HEK293 (cell line): ENCODE data around the gene HSD3B1.
"Not testable (repeated sequence)": the region's sequence is repeated elsewhere in the genome, so short reads cannot be mapped to it uniquely, and the experiment has no call there.

Experiments used
- OVOL3 ChIP-seq: fragments of 450-650 bp; formaldehyde crosslinking; IDR thresholded peaks from 2 replicates; pipeline ENCODE4 v1.5.1; 2016; ENCODE audit warnings: missing biosample characterization, missing genetic modification characterization
- REST ChIP-seq: fragments of 450-650 bp; formaldehyde crosslinking; IDR thresholded peaks from 2 replicates; pipeline ENCODE4 v1.5.1; 2016; ENCODE audit warnings: missing biosample characterization, missing genetic modification characterization
- YY1 ChIP-seq: fragments of 450-650 bp; formaldehyde crosslinking; IDR thresholded peaks from 2 replicates; pipeline ENCODE4 v1.5.1; 2018; ENCODE audit warnings: missing biosample characterization, missing genetic modification characterization
- ZEB2 ChIP-seq: fragments of 450-650 bp; formaldehyde crosslinking; IDR thresholded peaks from 2 replicates; pipeline ENCODE4 v1.5.1; 2016; ENCODE audit warnings: missing biosample characterization, missing genetic modification characterization
- ZFP41 ChIP-seq: fragments of 450-650 bp; formaldehyde crosslinking; IDR thresholded peaks from 2 replicates; pipeline ENCODE4 v1.5.1; 2016; ENCODE audit warnings: missing biosample characterization, missing genetic modification characterization, borderline replicate concordance
- ZNF148 ChIP-seq: fragments of 450-650 bp; formaldehyde crosslinking; IDR thresholded peaks from 2 replicates; pipeline ENCODE4 v1.5.0; 2017; ENCODE audit warnings: missing biosample characterization, missing genetic modification characterization, borderline replicate concordance
- ZNF350 ChIP-seq: fragments of 450-650 bp; formaldehyde crosslinking; IDR thresholded peaks from 2 replicates; pipeline ENCODE4 v1.5.0; 2017; ENCODE audit warnings: missing biosample characterization, mild to moderate bottlenecking, missing genetic modification characterization
- ZNF549 ChIP-seq: fragments of 450-650 bp; IDR thresholded peaks from 2 replicates; pipeline ENCODE4 v1.5.1; 2018; ENCODE audit warnings: missing biosample characterization, missing genetic modification characterization, mild to moderate bottlenecking, inconsistent platforms, moderate library complexity
- ZNF560 ChIP-seq: fragments of 450-650 bp; formaldehyde crosslinking; IDR thresholded peaks from 2 replicates; pipeline ENCODE4 v1.5.1; 2017; ENCODE audit warnings: missing biosample characterization, missing genetic modification characterization, borderline replicate concordance
- ZNF629 ChIP-seq: fragments of 450-650 bp; formaldehyde crosslinking; IDR thresholded peaks from 2 replicates; pipeline ENCODE4 v1.5.1; 2017; ENCODE audit warnings: missing biosample characterization, missing genetic modification characterization
- ZSCAN16 ChIP-seq: fragments of 450-650 bp; formaldehyde crosslinking; IDR thresholded peaks from 2 replicates; pipeline ENCODE4 v1.5.1; 2016; ENCODE audit warnings: missing biosample characterization, missing genetic modification characterization
- TF ChIP-seq, protein P1 (sequence below): fragments of 450-650 bp; formaldehyde crosslinking; IDR thresholded peaks from 2 replicates; pipeline ENCODE4 v1.5.1; 2016; ENCODE audit warnings: missing biosample characterization, missing genetic modification characterization
- TF ChIP-seq, protein P2 (sequence below): fragments of 450-650 bp; formaldehyde crosslinking; IDR thresholded peaks from 2 replicates; pipeline ENCODE4 v1.5.1; 2017; ENCODE audit warnings: missing biosample characterization, missing genetic modification characterization
- TF ChIP-seq, protein P3 (sequence below): fragments of 450-650 bp; formaldehyde crosslinking; IDR thresholded peaks from 2 replicates; pipeline ENCODE4 v1.5.1; 2016; ENCODE audit warnings: missing biosample characterization, missing genetic modification characterization

GRCh38 chr1:119560402-119560801 is 53.4 kb downstream of the HSD3B1 start:
- TF ChIP-seq ZNF350 (tag by site-specific recombination); ZNF629 (tag by site-specific recombination); ZNF560 (tag by site-specific recombination); ZFP41 (tag by site-specific recombination); ZEB2 (tag by site-specific recombination); ZNF549 (tag by site-specific recombination); YY1 (tag by site-specific recombination); OVOL3; REST (tag by site-specific recombination); ZNF148 (tag by site-specific recombination); ZSCAN16 (tag by site-specific recombination): not testable (repeated sequence)
- TF ChIP-seq, protein P1, sequence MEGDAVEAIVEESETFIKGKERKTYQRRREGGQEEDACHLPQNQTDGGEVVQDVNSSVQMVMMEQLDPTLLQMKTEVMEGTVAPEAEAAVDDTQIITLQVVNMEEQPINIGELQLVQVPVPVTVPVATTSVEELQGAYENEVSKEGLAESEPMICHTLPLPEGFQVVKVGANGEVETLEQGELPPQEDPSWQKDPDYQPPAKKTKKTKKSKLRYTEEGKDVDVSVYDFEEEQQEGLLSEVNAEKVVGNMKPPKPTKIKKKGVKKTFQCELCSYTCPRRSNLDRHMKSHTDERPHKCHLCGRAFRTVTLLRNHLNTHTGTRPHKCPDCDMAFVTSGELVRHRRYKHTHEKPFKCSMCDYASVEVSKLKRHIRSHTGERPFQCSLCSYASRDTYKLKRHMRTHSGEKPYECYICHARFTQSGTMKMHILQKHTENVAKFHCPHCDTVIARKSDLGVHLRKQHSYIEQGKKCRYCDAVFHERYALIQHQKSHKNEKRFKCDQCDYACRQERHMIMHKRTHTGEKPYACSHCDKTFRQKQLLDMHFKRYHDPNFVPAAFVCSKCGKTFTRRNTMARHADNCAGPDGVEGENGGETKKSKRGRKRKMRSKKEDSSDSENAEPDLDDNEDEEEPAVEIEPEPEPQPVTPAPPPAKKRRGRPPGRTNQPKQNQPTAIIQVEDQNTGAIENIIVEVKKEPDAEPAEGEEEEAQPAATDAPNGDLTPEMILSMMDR = not testable (repeated sequence)
- TF ChIP-seq, protein P2, sequence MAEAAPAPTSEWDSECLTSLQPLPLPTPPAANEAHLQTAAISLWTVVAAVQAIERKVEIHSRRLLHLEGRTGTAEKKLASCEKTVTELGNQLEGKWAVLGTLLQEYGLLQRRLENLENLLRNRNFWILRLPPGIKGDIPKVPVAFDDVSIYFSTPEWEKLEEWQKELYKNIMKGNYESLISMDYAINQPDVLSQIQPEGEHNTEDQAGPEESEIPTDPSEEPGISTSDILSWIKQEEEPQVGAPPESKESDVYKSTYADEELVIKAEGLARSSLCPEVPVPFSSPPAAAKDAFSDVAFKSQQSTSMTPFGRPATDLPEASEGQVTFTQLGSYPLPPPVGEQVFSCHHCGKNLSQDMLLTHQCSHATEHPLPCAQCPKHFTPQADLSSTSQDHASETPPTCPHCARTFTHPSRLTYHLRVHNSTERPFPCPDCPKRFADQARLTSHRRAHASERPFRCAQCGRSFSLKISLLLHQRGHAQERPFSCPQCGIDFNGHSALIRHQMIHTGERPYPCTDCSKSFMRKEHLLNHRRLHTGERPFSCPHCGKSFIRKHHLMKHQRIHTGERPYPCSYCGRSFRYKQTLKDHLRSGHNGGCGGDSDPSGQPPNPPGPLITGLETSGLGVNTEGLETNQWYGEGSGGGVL (tag by site-specific recombination) = not testable (repeated sequence)
- TF ChIP-seq, protein P3, sequence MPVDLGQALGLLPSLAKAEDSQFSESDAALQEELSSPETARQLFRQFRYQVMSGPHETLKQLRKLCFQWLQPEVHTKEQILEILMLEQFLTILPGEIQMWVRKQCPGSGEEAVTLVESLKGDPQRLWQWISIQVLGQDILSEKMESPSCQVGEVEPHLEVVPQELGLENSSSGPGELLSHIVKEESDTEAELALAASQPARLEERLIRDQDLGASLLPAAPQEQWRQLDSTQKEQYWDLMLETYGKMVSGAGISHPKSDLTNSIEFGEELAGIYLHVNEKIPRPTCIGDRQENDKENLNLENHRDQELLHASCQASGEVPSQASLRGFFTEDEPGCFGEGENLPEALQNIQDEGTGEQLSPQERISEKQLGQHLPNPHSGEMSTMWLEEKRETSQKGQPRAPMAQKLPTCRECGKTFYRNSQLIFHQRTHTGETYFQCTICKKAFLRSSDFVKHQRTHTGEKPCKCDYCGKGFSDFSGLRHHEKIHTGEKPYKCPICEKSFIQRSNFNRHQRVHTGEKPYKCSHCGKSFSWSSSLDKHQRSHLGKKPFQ (tag by site-specific recombination) = not testable (repeated sequence)
